Skeletal muscle cell (primary cell): Measurements from ENCODE around the gene TMEM109.

Experiments used
- DNase-seq: peaks from one replicate; pipeline ENCODE4 v3.0.0-alpha.2; 2010; ENCODE audit warnings: low read depth
- H3K4me3 ChIP-seq: 2 replicates; pipeline ENCODE4 v1.5.1; 2011; ENCODE audit warnings: low read depth, mild to moderate bottlenecking, control low read depth, low read length, moderate library complexity

The TMEM109 gene

GRCh38 chr11:60935676-60936442 lies 21.9 kb downstream of the TMEM109 start:
- no peak for DNase-seq
- no peak overlapping the region for H3K4me3 ChIP-seq

- no peak for DNase-seq
- H3K4me3 ChIP-seq = no peak overlapping the region
These were observed 22.6 kb downstream of the TMEM109 start for GRCh38 chr11:60936467-60937143.

GRCh38 chr11:60937144-60937527 lies 23.2 kb downstream of the TMEM109 start:
- no peak overlapping the region for H3K4me3 ChIP-seq
- DNase-seq = no peak

GRCh38 chr11:60937811-60938210 lies 23.9 kb downstream of the TMEM109 start:
- no peak for DNase-seq
- H3K4me3 ChIP-seq = no peak overlapping the region

- no peak for DNase-seq
- no peak overlapping the region for H3K4me3 ChIP-seq
These were observed 24.5 kb downstream of the TMEM109 start for GRCh38 chr11:60938500-60938899.

GRCh38 chr11:60939301-60939700 lies 25.3 kb downstream of the TMEM109 start:
- no peak overlapping the region for H3K4me3 ChIP-seq
- DNase-seq = no peak

- no peak overlapping the region for H3K4me3 ChIP-seq
- DNase-seq = no peak
These were observed 25.9 kb downstream of the TMEM109 start for GRCh38 chr11:60939855-60940254.

- no peak overlapping the region for H3K4me3 ChIP-seq
- no peak for DNase-seq
These were observed 27.6 kb downstream of the TMEM109 start for GRCh38 chr11:60941371-60942119.

- no peak overlapping the region for H3K4me3 ChIP-seq
- DNase-seq = no peak
These were observed 28.3 kb downstream of the TMEM109 start for GRCh38 chr11:60942219-60942618.

GRCh38 chr11:60942970-60943565 lies 29.1 kb downstream of the TMEM109 start:
- no peak for DNase-seq
- H3K4me3 ChIP-seq = no peak overlapping the region

- DNase-seq = no peak
- H3K4me3 ChIP-seq = no peak overlapping the region
These were observed 30.7 kb downstream of the TMEM109 start for GRCh38 chr11:60944490-60945294.

GRCh38 chr11:60945295-60945667 lies 31.3 kb downstream of the TMEM109 start:
- H3K4me3 ChIP-seq = no peak overlapping the region
- no peak for DNase-seq

- DNase-seq = no peak
- H3K4me3 ChIP-seq = no peak overlapping the region
These were observed 32.8 kb downstream of the TMEM109 start for GRCh38 chr11:60946601-60947264.

- no peak overlapping the region for H3K4me3 ChIP-seq
- no peak for DNase-seq
These were observed 33.7 kb downstream of the TMEM109 start for GRCh38 chr11:60947700-60948099.

- no peak for DNase-seq
- H3K4me3 ChIP-seq = no peak overlapping the region
These were observed 34.3 kb downstream of the TMEM109 start for GRCh38 chr11:60948250-60948649.

- DNase-seq = no peak
- no peak overlapping the region for H3K4me3 ChIP-seq
These were observed 36.1 kb downstream of the TMEM109 start for GRCh38 chr11:60950024-60950423.

- H3K4me3 ChIP-seq = peak overlapping the region; percentile 2
- no peak for DNase-seq
These were observed 37.1 kb downstream of the TMEM109 start for GRCh38 chr11:60950933-60951605.

- peak overlapping the region; percentile 2 for H3K4me3 ChIP-seq
- no peak for DNase-seq
These were observed 37.6 kb downstream of the TMEM109 start for GRCh38 chr11:60951606-60951903.
